Retinal pigment epithelial cell (primary cell): ENCODE results near the gene MYBPC2.
A peak's percentile ranks its signal among the peaks of the same experiment; 100 is the strongest.

ENCODE experiments used
- DNase-seq: peaks from one replicate; pipeline ENCODE4 v3.0.0-alpha.2; 2010; ENCODE audit warnings: low read depth
- H3K4me3 ChIP-seq: 2 replicates; pipeline ENCODE4 v1.5.1; 2011; ENCODE audit warnings: mild to moderate bottlenecking, low read length, control low read depth, moderate library complexity
- TF ChIP-seq, protein P1 (sequence below): conservative IDR thresholded peaks from 2 replicates; pipeline ENCODE4 v1.5.1; 2011; ENCODE audit warnings: low read depth, low read length, control low read depth, inconsistent platforms

MYBPC2 gene

DNA sequence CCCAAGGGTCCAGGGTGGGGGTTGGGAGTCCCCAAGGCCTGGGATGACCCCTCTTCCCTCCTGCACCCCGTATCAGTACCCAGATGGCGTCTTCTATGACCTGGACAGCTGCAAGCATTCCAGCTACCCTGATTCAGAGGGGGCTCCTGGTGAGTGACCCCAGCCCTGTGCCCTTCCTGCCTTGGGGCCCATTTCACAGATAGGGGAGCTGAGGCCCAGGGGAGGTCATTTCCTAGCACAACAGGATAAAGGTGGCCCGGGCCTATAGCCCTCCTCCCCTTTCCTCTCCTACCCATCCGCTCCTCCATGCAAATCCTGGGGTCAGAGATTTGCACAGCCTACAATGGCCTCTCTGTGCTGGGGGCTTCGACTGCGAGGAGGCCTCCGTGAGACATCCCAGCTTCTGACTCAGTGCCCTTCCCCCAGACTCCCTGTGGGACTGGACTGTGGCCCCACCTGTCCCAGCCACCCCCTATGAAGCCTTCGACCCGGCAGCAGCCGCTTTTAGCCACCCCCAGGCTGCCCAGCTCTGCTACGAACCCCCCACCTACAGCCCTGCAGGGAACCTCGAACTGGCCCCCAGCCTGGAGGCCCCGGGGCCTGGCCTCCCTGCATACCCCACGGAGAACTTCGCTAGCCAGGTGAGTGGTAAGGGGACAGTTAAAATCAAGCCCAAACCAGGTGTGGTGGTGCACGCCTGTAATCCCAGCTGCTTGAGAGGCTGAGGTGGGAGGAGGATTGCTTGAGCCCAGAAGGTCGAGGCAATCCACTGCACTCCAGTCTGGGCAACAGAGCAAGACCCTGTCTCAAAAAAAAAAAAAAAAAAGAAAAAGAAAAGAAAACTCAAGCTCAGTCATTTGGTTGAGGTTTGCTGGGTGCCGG, 10.1 kb upstream of the MYBPC2 start:
- no peak overlapping the region for H3K4me3 ChIP-seq
- DNase-seq: no peak
- TF ChIP-seq, protein P1, sequence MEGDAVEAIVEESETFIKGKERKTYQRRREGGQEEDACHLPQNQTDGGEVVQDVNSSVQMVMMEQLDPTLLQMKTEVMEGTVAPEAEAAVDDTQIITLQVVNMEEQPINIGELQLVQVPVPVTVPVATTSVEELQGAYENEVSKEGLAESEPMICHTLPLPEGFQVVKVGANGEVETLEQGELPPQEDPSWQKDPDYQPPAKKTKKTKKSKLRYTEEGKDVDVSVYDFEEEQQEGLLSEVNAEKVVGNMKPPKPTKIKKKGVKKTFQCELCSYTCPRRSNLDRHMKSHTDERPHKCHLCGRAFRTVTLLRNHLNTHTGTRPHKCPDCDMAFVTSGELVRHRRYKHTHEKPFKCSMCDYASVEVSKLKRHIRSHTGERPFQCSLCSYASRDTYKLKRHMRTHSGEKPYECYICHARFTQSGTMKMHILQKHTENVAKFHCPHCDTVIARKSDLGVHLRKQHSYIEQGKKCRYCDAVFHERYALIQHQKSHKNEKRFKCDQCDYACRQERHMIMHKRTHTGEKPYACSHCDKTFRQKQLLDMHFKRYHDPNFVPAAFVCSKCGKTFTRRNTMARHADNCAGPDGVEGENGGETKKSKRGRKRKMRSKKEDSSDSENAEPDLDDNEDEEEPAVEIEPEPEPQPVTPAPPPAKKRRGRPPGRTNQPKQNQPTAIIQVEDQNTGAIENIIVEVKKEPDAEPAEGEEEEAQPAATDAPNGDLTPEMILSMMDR: no peak

DNA sequence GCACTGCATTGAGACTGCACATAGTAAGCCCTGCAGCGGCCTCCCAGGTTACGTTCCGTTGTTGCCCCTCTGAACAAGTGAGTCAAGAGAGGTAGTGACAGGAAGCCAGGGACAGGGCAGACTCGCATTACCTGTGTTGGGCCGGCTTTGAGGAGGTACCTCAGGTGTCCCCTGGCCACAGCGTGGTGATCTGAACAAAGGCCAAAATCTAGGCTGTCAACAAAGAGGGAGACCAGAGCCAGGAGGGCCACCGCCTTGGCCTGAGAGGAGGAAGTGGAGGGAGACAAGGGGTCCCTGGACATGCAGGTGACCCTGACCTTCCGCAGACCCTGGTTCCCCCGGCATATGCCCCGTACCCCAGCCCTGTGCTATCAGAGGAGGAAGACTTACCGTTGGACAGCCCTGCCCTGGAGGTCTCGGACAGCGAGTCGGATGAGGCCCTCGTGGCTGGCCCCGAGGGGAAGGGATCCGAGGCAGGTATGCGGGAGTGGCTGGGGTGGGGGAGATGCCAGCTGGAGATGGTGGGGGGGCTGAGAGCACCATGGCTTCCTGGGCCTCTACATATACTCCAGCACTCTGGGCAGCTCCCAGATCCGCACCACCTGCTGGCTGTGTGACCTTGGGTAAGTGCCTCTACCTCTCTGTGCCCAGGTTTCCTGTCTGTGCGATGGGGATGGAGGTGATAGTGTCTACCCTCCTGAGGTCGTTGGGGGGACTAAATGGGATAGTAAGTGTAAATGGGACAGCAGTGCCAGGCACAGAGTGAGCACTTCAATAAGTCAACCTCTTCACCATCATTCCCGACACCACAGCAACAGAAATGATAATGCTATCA, 9.2 kb upstream of the MYBPC2 start:
- TF ChIP-seq, protein P1: no peak

DNA sequence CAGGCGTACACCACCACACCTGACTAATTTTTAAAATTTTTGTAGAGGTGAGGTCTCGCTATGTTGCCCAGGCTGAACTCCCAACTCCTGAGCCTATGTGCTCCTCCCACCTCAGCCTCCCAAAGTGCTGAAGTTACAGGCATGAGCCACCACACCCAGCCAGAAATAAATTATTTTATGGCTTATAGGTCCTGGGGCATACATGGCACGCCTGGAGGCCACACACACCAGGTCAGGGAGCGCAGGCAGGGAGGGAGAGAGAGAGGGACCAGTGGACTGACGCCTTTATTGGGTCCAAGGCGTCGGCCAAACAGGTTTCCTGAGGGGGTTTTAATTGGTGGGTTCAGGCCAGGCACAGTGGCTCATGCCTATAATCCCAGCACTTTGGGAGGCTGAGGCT, 7.1 kb upstream of the MYBPC2 start:
- no peak overlapping the region for H3K4me3 ChIP-seq
- no peak for DNase-seq
- TF ChIP-seq, protein P1: no peak

More for the DNA sequence above, 9.2 kb upstream of the MYBPC2 start:
- DNase-seq: no peak
- H3K4me3 ChIP-seq: no peak overlapping the region

GRCh38 chr19:50427318-50427925, 5.3 kb upstream of the MYBPC2 start:
- peak overlapping the region; percentile 30 for H3K4me3 ChIP-seq
- no peak for DNase-seq
- TF ChIP-seq, protein P1: no peak

GRCh38 chr19:50427997-50428425, 4.7 kb upstream of the MYBPC2 start:
- DNase-seq: peak; percentile 73
- peak overlapping the region; percentile 30 for H3K4me3 ChIP-seq
- TF ChIP-seq, protein P1: no peak

DNA sequence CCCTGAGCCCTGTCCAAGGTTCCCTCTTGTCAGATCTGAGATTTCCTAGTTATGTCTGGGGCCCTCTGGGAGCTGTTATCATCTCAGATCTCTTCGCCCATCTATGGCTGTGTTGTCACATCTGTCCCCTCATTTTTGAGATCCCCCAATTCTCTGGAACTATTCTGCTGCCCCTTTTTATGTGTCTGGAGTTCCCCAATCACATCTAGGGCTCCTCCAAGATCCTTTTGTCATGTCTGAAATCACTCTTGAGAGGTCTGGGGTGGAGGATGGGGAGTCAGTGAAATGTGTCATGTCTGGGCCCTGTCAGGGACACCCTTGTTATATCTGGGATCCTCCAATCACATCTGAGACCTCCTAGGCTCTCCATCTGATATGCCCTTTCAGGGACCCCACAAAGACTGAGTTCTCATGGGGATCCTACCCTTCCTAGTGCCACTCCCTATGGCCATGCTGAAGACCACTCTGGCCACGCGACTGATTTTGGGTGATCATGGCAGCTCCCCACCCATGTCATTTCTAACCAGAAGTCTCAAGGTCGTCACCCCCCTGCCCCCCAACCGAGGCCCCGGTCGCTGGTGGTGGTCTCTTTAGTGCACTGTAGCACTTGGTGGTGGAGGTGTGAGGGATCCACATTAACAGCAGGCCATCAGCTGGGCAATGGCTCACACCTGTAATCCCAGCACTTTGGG, 3.8 kb upstream of the MYBPC2 start:
- no peak for DNase-seq
- TF ChIP-seq, protein P1: no peak

More for the DNA sequence above, 3.8 kb upstream of the MYBPC2 start:
- no peak overlapping the region for H3K4me3 ChIP-seq
